HUES64 (cell line): Measurements from ENCODE around the gene PIGZ.

Experiments used
- H3K27ac ChIP-seq: 2 replicates; pipeline ENCODE4 v1.7.0; 2013; ENCODE audit warnings: low read depth, low read length, inconsistent platforms
- H3K27me3 ChIP-seq: 2 replicates; pipeline ENCODE4 v1.6.1; 2013; ENCODE audit warnings: mild to moderate bottlenecking, low read length; ENCODE audit not compliant: insufficient read depth
- H3K36me3 ChIP-seq: 2 replicates; pipeline ENCODE4 v1.6.1; 2013; ENCODE audit warnings: mild to moderate bottlenecking, low read length; ENCODE audit not compliant: insufficient read depth
- H3K4me1 ChIP-seq: 2 replicates; pipeline ENCODE4 v1.6.1; 2013; ENCODE audit warnings: mild to moderate bottlenecking, low read length, moderate library complexity; ENCODE audit not compliant: insufficient read depth
- H3K4me3 ChIP-seq: 2 replicates; pipeline ENCODE4 v1.5.1; 2013; ENCODE audit warnings: mild to moderate bottlenecking, low read length, moderate library complexity
- H3K9ac ChIP-seq: 2 replicates; pipeline ENCODE4 v1.6.1; 2013; ENCODE audit warnings: mild to moderate bottlenecking, low read depth, low read length
- H3K9me3 ChIP-seq: 2 replicates; pipeline ENCODE4 v1.6.1; 2013; ENCODE audit warnings: low read depth, low read length; ENCODE audit not compliant: insufficient read depth
- WGBS: fragments of 150-250, 120-280 bp; methylation state at CpG from one replicate; pipeline ENCODE4 v1.1.7; 2013; ENCODE audit warnings: missing lambda C conversion rate; 5-methylcytosine and 5-hydroxymethylcytosine counted together

PIGZ gene

DNA sequence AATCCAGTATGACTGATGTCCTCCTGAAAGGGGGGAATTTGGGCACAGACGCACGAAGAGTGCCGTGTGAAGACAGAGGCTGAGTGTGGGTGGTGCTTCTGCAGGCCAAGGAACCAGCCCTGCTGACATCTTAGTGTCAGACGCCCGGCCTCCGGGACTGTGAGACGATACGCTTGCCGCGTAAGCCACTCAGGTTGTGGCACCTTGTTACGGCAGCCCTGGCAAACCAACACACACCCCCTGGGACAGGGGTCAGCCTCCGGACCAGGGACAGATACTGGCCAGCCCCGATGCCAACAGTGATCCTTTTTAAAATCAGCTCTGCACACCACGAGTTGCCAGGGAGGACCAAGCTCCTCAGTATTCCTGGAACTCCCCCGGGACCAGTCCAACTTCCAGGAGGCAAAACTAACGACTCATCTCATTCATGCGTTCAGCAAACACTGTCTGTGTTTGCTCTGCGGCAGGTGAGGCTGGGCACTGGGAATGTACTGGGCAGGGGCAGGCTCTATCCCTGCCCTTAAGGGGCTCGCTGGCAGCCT lies 21.2 kb upstream of the PIGZ start:
- Histone ChIP-seq H3K27me3 (no peaks in the 10 kb centered on the region), H3K27ac (no peak overlapping the region), H3K4me3 (no peak overlapping the region), H3K36me3 (no peaks in the 10 kb centered on the region), H3K9ac (no peak overlapping the region), H3K4me1 (no peaks in the 10 kb centered on the region), H3K9me3 (no peaks in the 10 kb centered on the region)
- 94% methylated on average over 19 of the region's 19 CpGs for WGBS

GRCh38 chr3:196988241-196989029 lies 19.8 kb upstream of the PIGZ start:
- WGBS: 77% methylated on average over 12 of the region's 12 CpGs
- Histone ChIP-seq H3K9me3 (0 out of 2 replicates have a peak, but pooled peaks cover under 1% of the 10 kb centered on the region), H3K9ac (no peak overlapping the region), H3K4me1 (no peaks in the 10 kb centered on the region), H3K27ac (no peak overlapping the region), H3K27me3 (no peaks in the 10 kb centered on the region), H3K4me3 (no peak overlapping the region), H3K36me3 (no peaks in the 10 kb centered on the region)

DNA sequence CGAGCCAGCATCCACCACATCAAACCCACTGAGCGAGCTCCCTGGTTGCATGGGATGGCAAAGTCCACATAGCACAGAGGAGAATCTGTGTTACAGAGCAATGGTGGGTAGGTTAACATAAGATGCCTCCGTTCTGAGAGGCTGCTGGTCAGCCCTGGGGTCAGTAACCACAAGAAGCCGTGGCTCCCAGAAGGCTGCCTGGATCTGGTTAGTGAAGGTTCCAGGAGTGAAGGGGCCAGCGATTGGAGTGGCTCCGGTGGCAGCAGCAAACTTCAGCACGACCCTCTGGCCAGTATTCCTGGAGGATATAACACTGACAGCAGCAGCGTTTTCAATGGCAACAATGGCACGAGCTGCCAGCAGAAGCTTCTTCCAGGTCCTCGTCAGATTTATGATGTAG lies 18.4 kb upstream of the PIGZ start:
- H3K27ac ChIP-seq: no peak overlapping the region
- 92% methylated on average over 10 of the region's 10 CpGs for WGBS
- no peaks in the 10 kb centered on the region for H3K36me3 ChIP-seq
- H3K9me3 ChIP-seq: peaks cover 6% of the 10 kb centered on the region; the same call in 1 of the 2 replicates
- H3K4me3 ChIP-seq: no peak overlapping the region
- no peaks in the 10 kb centered on the region for H3K4me1 ChIP-seq
- H3K27me3 ChIP-seq: no peaks in the 10 kb centered on the region
- no peak overlapping the region for H3K9ac ChIP-seq

- H3K4me1 ChIP-seq: no peaks in the 10 kb centered on the region
- peaks cover 6% of the 10 kb centered on the region; the same call in 1 of the 2 replicates for H3K9me3 ChIP-seq
- no peaks in the 10 kb centered on the region for H3K36me3 ChIP-seq
- no peaks in the 10 kb centered on the region for H3K27me3 ChIP-seq
- H3K9ac ChIP-seq: no peak overlapping the region
- 91% methylated on average over 8 of the region's 9 CpGs for WGBS
- no peak overlapping the region for H3K4me3 ChIP-seq
- H3K27ac ChIP-seq: no peak overlapping the region
Observed at GRCh38 chr3:196985954-196986885, 17.6 kb upstream of the PIGZ start.

GRCh38 chr3:196985298-196985697 lies 16.7 kb upstream of the PIGZ start:
- Histone ChIP-seq H3K4me1 (no peaks in the 10 kb centered on the region), H3K4me3 (no peak overlapping the region), H3K9me3 (peaks cover 6% of the 10 kb centered on the region; the same call in 1 of the 2 replicates), H3K9ac (no peak overlapping the region), H3K36me3 (no peaks in the 10 kb centered on the region), H3K27me3 (no peaks in the 10 kb centered on the region), H3K27ac (no peak overlapping the region)
- 90% methylated on average over 6 of the region's 6 CpGs for WGBS

DNA sequence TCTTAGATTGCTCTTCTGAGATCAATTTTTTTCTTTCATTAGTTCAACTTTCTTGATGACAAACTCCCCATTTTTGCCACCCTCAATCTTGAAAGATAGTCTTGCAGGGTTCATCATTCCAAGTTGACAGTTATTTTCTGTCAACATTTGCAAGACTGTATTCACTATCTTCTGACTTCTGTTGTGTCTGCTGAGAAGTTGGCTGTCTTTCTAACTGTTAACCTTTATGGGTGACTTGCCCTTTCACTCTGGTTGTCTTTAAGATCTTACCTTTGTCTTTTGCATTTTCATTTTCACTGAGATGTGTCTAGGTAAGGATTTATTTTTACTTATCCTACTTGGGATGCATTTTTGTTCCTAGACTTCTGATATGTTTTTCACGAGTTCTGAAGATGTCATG lies 14.6 kb upstream of the PIGZ start:
- no peaks in the 10 kb centered on the region for H3K4me1 ChIP-seq
- peaks cover 6% of the 10 kb centered on the region; the same call in 1 of the 2 replicates for H3K9me3 ChIP-seq
- H3K27ac ChIP-seq: no peak overlapping the region
- no peak overlapping the region for H3K9ac ChIP-seq
- no peaks in the 10 kb centered on the region for H3K27me3 ChIP-seq
- WGBS: 91% methylated on average over 1 of the region's 1 CpG
- no peak overlapping the region for H3K4me3 ChIP-seq
- no peaks in the 10 kb centered on the region for H3K36me3 ChIP-seq

DNA sequence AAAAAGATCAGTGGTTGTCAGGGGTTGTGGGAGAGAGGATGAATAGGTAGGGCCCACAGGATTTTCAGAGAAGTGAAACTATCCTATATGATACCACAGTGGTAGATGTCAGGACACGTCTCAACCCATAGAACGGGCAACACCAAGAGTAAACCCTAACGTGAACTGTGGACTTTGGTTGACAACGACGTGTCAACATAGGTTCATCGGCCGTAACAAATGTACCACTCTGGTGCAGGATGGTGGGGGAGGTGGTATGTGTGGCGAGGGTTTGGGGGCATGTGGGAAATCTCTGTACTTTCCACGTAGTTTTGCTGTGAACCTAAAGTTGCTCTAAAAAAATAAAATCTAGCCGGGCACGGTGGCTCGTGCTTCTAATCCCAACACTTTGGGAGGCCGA lies 13.0 kb upstream of the PIGZ start:
- no peaks in the 10 kb centered on the region for H3K36me3 ChIP-seq
- WGBS: 95% methylated on average over 13 of the region's 13 CpGs

GRCh38 chr3:196979545-196979944 lies 10.9 kb upstream of the PIGZ start:
- H3K9me3 ChIP-seq: peaks cover 6% of the 10 kb centered on the region; the same call in 1 of the 2 replicates
- H3K27ac ChIP-seq: no peak overlapping the region
- WGBS: 91% methylated on average over 10 of the region's 10 CpGs
- H3K36me3 ChIP-seq: no peaks in the 10 kb centered on the region
- no peak overlapping the region for H3K4me3 ChIP-seq
- H3K27me3 ChIP-seq: no peaks in the 10 kb centered on the region
- H3K9ac ChIP-seq: no peak overlapping the region
- no peaks in the 10 kb centered on the region for H3K4me1 ChIP-seq

More for the DNA sequence above, 13.0 kb upstream of the PIGZ start:
- H3K4me1 ChIP-seq: no peaks in the 10 kb centered on the region
- H3K4me3 ChIP-seq: no peak overlapping the region
- H3K27me3 ChIP-seq: no peaks in the 10 kb centered on the region
- H3K9ac ChIP-seq: no peak overlapping the region
- H3K27ac ChIP-seq: no peak overlapping the region
- H3K9me3 ChIP-seq: peaks cover 6% of the 10 kb centered on the region; the same call in 1 of the 2 replicates

- Histone ChIP-seq H3K27me3 (no peaks in the 10 kb centered on the region), H3K9me3 (0 out of 2 replicates have a peak, but pooled peaks cover 5% of the 10 kb centered on the region), H3K9ac (no peak overlapping the region), H3K27ac (no peak overlapping the region), H3K4me1 (no peaks in the 10 kb centered on the region), H3K4me3 (no peak overlapping the region), H3K36me3 (no peaks in the 10 kb centered on the region)
- WGBS: 92% methylated on average over 11 of the region's 11 CpGs
Observed at GRCh38 chr3:196976941-196977340, 8.3 kb upstream of the PIGZ start.

GRCh38 chr3:196975349-196975748 lies 6.7 kb upstream of the PIGZ start:
- Histone ChIP-seq H3K9me3 (peaks cover 10% of the 10 kb centered on the region; the same call in 1 of the 2 replicates), H3K4me3 (no peak overlapping the region), H3K9ac (no peak overlapping the region), H3K36me3 (no peaks in the 10 kb centered on the region), H3K4me1 (no peaks in the 10 kb centered on the region), H3K27me3 (peaks cover 13% of the 10 kb centered on the region), H3K27ac (no peak overlapping the region)
- WGBS: 85% methylated on average over 4 of the region's 4 CpGs

GRCh38 chr3:196974661-196975060 lies 6.0 kb upstream of the PIGZ start:
- no peaks in the 10 kb centered on the region for H3K36me3 ChIP-seq
- H3K9me3 ChIP-seq: peaks cover 10% of the 10 kb centered on the region; the same call in 1 of the 2 replicates
- no peak overlapping the region for H3K4me3 ChIP-seq
- H3K27me3 ChIP-seq: peaks cover 20% of the 10 kb centered on the region
- H3K4me1 ChIP-seq: no peaks in the 10 kb centered on the region
- H3K9ac ChIP-seq: no peak overlapping the region
- no peak overlapping the region for H3K27ac ChIP-seq
- 91% methylated on average over 5 of the region's 5 CpGs for WGBS
